SK-N-SH treated with all-trans-retinoic acid at 6 μM for 48 hours (cell line): ENCODE measurements around the gene NAP1L4.

Experiments used
- ARNTL ChIP-seq: fragments of 450-650 bp; formaldehyde crosslinking; IDR thresholded peaks from 2 replicates; pipeline ENCODE4 v1.5.0; 2020; ENCODE audit warnings: low read depth, mild to moderate bottlenecking, moderate library complexity, borderline replicate concordance
- ZFP30 ChIP-seq: fragments of 450-650 bp; formaldehyde crosslinking; IDR thresholded peaks from 2 replicates; pipeline ENCODE4 v1.5.0; 2022; ENCODE audit warnings: mild to moderate bottlenecking, moderate library complexity

GRCh38 chr11:2928605-2929530, 63.3 kb downstream of the NAP1L4 start, which contains the start of gene PHLDA2:
- TF ChIP-seq ZFP30 (CRISPR knock-in tag) = no peak
- TF ChIP-seq ARNTL (CRISPR knock-in tag) = no peak
